Uterus (tissue), 4 donors: ENCODE results near the gene RHOC. TPM values are rescaled to one million over a fixed set of nuclear protein-coding genes. Genes with fewer than 3 reads are reported as not detected.

ENCODE experiments used
- DNase-seq, 2 donors: peaks; one replicate each; pipeline ENCODE4 v3.0.0-alpha.2; 2019 to 2020
- H3K27ac ChIP-seq, 2 donors: fragments of 200-600 bp; sonication (generic); 1 replicate in 1 of 2; 2 replicates in 1 of 2; pipeline ENCODE4 v1.5.1; 2016 to 2018
- H3K27me3 ChIP-seq, 2 donors: fragments of 200-600 bp; sonication (generic); one replicate each; pipeline ENCODE4 v1.5.1; 2018 to 2019; ENCODE audit warnings: control low read depth in 1 of 2
- H3K36me3 ChIP-seq, 2 donors: fragments of 200-600 bp; sonication (generic); one replicate each; pipeline ENCODE4 v1.5.1; 2019; ENCODE audit warnings: control low read depth in 1 of 2
- H3K4me1 ChIP-seq, 2 donors: fragments of 200-600 bp; sonication (generic); one replicate each; pipeline ENCODE4 v1.5.1; 2018 to 2019; ENCODE audit warnings: control low read depth in 1 of 2
- H3K4me3 ChIP-seq, 2 donors: fragments of 200-600 bp; sonication (generic); 1 replicate in 1 of 2; 2 replicates in 1 of 2; pipeline ENCODE4 v1.5.1; 2018 to 2019; ENCODE audit warnings: mild to moderate bottlenecking in 1 of 2
- H3K9me3 ChIP-seq, 2 donors: fragments of 200-600 bp; sonication (generic); one replicate each; pipeline ENCODE4 v1.5.1; 2019; ENCODE audit warnings: control low read depth in 1 of 2
- CTCF ChIP-seq, 4 experiments: fragments of 200-600 bp in 2 of 4; fragments of 450-650 bp in 2 of 4; sonication (generic) in 2 of 4; IDR thresholded peaks; one replicate each; pipeline ENCODE4 v1.5.1; 2016 to 2019; ENCODE audit warnings: antibody characterized with exemption in 4 of 4, mild to moderate bottlenecking in 2 of 4, moderate library complexity in 1 of 4
- POLR2A ChIP-seq, 2 donors: fragments of 450-650 bp; IDR thresholded peaks; one replicate each; pipeline ENCODE4 v1.6.1; 2016; ENCODE audit warnings: antibody characterized with exemption in 2 of 2, mild to moderate bottlenecking in 1 of 2, moderate library complexity in 1 of 2
- intact Hi-C: fragments of 100-400 bp; cut with DNase I; formaldehyde crosslinking; loops from one replicate; pipeline ENCODE4 v1.15.1; 2023; ENCODE audit warnings: low total_unique reads
- total RNA-seq, 4 donors: library from RNA; depleted of rRNA in 3 of 4; stranded (reverse); fragments of >200 nt in 3 of 4; gene quantifications; one replicate each; pipeline versions ENCODE4 v1.1.0 to v1.2.4, GENCODE V29; 2014 to 2023
- donor health status: DM: yes; HTN: yes; CAD: no.

Gene RHOC
- total RNA-seq, 4 donors from 2014 or later, result 176 to 314 (median 279) TPM

GRCh38 chr1:112710159-112710558, 3.2 kb upstream of the RHOC start:
- TF ChIP-seq CTCF (IDR thresholded peaks at IDR 0.05), result no peak
- no peak for TF ChIP-seq POLR2A (IDR thresholded peaks at IDR 0.05)
- Histone ChIP-seq H3K27me3 (no peaks in the 10 kb centered on the region), H3K36me3 (no peaks in the 10 kb centered on the region), H3K4me1 (peaks cover 0 to 9% of the 10 kb centered on the region in 2 donors), H3K9me3 (no peaks in the 10 kb centered on the region), H3K4me3 (no peak overlapping the region), H3K27ac (no peak overlapping the region)
- no peak for DNase-seq
- intact Hi-C loops, result loop anchor here (10.0 kb wide), 1 partner anchor 245 kb away; no protein-coding TSS in a partner anchor

GRCh38 chr1:112708489-112708888, 1.6 kb upstream of the RHOC start:
- no peaks in the 10 kb centered on the region for H3K9me3 ChIP-seq
- peaks cover 6% of the 10 kb centered on the region in 2 donors for H3K4me1 ChIP-seq
- H3K4me3 ChIP-seq, result no peak overlapping the region
- intact Hi-C loops, result loop anchor here (10.0 kb wide), 1 partner anchor 94 kb away; the partner anchor contains the start of genes CAPZA1 and ST7L
- no peak overlapping the region for H3K27ac ChIP-seq
- no peak for TF ChIP-seq POLR2A (IDR thresholded peaks at IDR 0.05)
- no peak for DNase-seq
- no peaks in the 10 kb centered on the region for H3K27me3 ChIP-seq
- H3K36me3 ChIP-seq, result no peaks in the 10 kb centered on the region

- intact Hi-C loops, result loop anchor here (10.0 kb wide), 1 partner anchor 93 kb away; the partner anchor contains the start of genes CAPZA1 and ST7L
- TF ChIP-seq CTCF (IDR thresholded peaks at IDR 0.05), result no peak
- TF ChIP-seq POLR2A (IDR thresholded peaks at IDR 0.05), result no peak
- no peaks in the 10 kb centered on the region for H3K9me3 ChIP-seq
- peak overlapping the region; percentile 97 for H3K27ac ChIP-seq
- H3K36me3 ChIP-seq, result no peaks in the 10 kb centered on the region
- no peak for DNase-seq
- H3K4me1 ChIP-seq, result peaks cover 6% of the 10 kb centered on the region in 2 donors
- H3K27me3 ChIP-seq, result no peaks in the 10 kb centered on the region
- H3K4me3 ChIP-seq, result no peak overlapping the region
These were observed 1.1 kb upstream of the RHOC start for GRCh38 chr1:112708002-112708448.

GRCh38 chr1:112707221-112708001, 484 bp upstream of the RHOC start:
- intact Hi-C loops, result loop anchor here (10.0 kb wide), 1 partner anchor 93 kb away; the partner anchor contains the start of genes CAPZA1 and ST7L
- DNase-seq, result peak; percentile 90 to 92
- TF ChIP-seq CTCF (IDR thresholded peaks at IDR 0.05) (peak; percentile 92 to 97 (median 96)), POLR2A (IDR thresholded peaks at IDR 0.05) (no peak)

GRCh38 chr1:112704934-112705627, 1.8 kb downstream of the RHOC start:
- Histone ChIP-seq H3K27ac (peak overlapping the region; percentile 97), H3K4me3 (peak overlapping the region; percentile 78 to 99), H3K36me3 (no peaks in the 10 kb centered on the region), H3K4me1 (peaks cover 15 to 23% of the 10 kb centered on the region in 2 donors), H3K9me3 (no peaks in the 10 kb centered on the region), H3K27me3 (no peaks in the 10 kb centered on the region)
- intact Hi-C loops, result loop anchor here (10.0 kb wide), 1 partner anchor 90 kb away; the partner anchor contains the start of genes CAPZA1 and ST7L
- DNase-seq, result peak; percentile 90 to 96
- TF ChIP-seq CTCF (IDR thresholded peaks at IDR 0.05) (peak in 1 of 4 experiments; percentile 9), POLR2A (IDR thresholded peaks at IDR 0.05) (peak; percentile 83 to 95)

More at GRCh38 chr1:112707221-112708001, 484 bp upstream of the RHOC start:
- H3K27me3 ChIP-seq, result no peaks in the 10 kb centered on the region
- no peaks in the 10 kb centered on the region for H3K9me3 ChIP-seq
- H3K4me3 ChIP-seq, result peak overlapping the region; percentile 78 to 99
- peak overlapping the region; percentile 97 for H3K27ac ChIP-seq
- peaks cover 6 to 7% of the 10 kb centered on the region in 2 donors for H3K4me1 ChIP-seq
- H3K36me3 ChIP-seq, result no peaks in the 10 kb centered on the region
